DND-41 (cell line): ENCODE measurements around the gene TOMT.
A peak's percentile ranks its signal among the peaks of the same experiment; 100 is the strongest.

Experiments used
- ATAC-seq: fragments of 200-7000 bp; cut with Tn5 transposase; 3 replicates; pipeline ENCODE4 v1.9.1; 2021; ENCODE audit warnings: low read depth; ENCODE audit not compliant: insufficient read depth
- DNase-seq: peaks from one replicate; pipeline ENCODE4 v3.0.0-alpha.2; 2020
- H2AFZ ChIP-seq: 2 replicates; pipeline ENCODE4 v1.6.0; 2012; ENCODE audit warnings: low read depth, low read length
- H3K27ac ChIP-seq: 2 replicates; pipeline ENCODE4 v1.5.1; 2012; ENCODE audit warnings: low read length, inconsistent platforms
- H3K27me3 ChIP-seq: fragments of 200-600 bp; sonication (generic); 2 replicates; pipeline ENCODE4 v1.6.0; 2012; ENCODE audit warnings: low read length, mild to moderate bottlenecking, inconsistent platforms; ENCODE audit not compliant: insufficient read depth, poor library complexity
- H3K36me3 ChIP-seq: 2 replicates; pipeline ENCODE4 v1.5.1; 2012; ENCODE audit warnings: low read length, inconsistent platforms; ENCODE audit not compliant: insufficient read depth
- H3K4me1 ChIP-seq: 2 replicates; pipeline ENCODE4 v1.5.1; 2012; ENCODE audit warnings: mild to moderate bottlenecking, low read length; ENCODE audit not compliant: insufficient read depth
- H3K4me2 ChIP-seq: 2 replicates; pipeline ENCODE4 v1.6.0; 2012; ENCODE audit warnings: mild to moderate bottlenecking, moderate library complexity, low read length, inconsistent platforms; ENCODE audit not compliant: insufficient read depth
- H3K4me3 ChIP-seq, 2 experiments: fragments of 200-600 bp in 1 of 2; shearing (Covaris generic) in 1 of 2; 2 replicates each; pipeline ENCODE4 v1.5.1; 2012 to 2016; ENCODE audit warnings: inconsistent platforms in 2 of 2, low read length in 2 of 2, mild to moderate bottlenecking in 2 of 2, low read depth in 1 of 2, moderate library complexity in 1 of 2
- H3K79me2 ChIP-seq: 2 replicates; pipeline ENCODE4 v1.6.0; 2012; ENCODE audit warnings: low read length, inconsistent platforms; ENCODE audit not compliant: insufficient read depth
- H3K9ac ChIP-seq: 2 replicates; pipeline ENCODE4 v1.6.0; 2012; ENCODE audit warnings: low read depth, mild to moderate bottlenecking, inconsistent platforms, low read length, moderate library complexity
- H3K9me3 ChIP-seq: 2 replicates; pipeline ENCODE4 v1.5.1; 2012; ENCODE audit warnings: low read length, moderate library complexity, mild to moderate bottlenecking, inconsistent platforms; ENCODE audit not compliant: insufficient read depth, severe bottlenecking
- H4K20me1 ChIP-seq: 2 replicates; pipeline ENCODE4 v1.6.0; 2012; ENCODE audit warnings: low read length; ENCODE audit not compliant: insufficient read depth
- EZH2 ChIP-seq: IDR thresholded peaks from 3 replicates; pipeline ENCODE4 v1.6.1; 2012; ENCODE audit warnings: borderline replicate concordance, low read depth, mild to moderate bottlenecking, moderate library complexity, low read length, inconsistent platforms; ENCODE audit not compliant: severe bottlenecking
- TF ChIP-seq, protein P1 (sequence below): IDR thresholded peaks from 2 replicates; pipeline ENCODE4 v1.5.1; 2012; ENCODE audit warnings: borderline replicate concordance, low read length, moderate library complexity, mild to moderate bottlenecking; ENCODE audit not compliant: poor library complexity, severe bottlenecking; ENCODE audit errors: extremely low read depth

The TOMT gene

DNA sequence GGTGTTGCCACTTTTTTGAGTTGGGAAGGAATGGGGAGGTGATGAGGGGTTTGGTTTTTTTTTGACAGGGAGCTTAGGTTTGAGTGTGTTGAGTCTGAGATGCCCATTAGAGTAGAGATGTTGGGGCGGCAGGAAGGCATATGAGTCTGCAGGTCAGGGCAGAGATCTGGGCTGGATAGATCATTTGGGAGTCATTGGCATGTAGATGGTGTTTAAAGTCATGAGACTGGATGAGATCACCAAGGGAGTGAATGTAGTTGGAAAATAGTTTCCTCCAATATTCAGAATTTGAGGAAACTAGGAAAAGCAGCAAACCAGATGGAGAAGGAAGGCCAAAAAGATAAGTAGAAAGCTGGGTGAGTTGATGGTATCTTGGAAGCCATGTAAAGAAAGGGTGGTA is 8.8 kb downstream of the TOMT start:
- Histone ChIP-seq H3K27ac (no peak overlapping the region), H3K4me2 (no peak overlapping the region), H3K79me2 (peaks cover 9% of the 10 kb centered on the region), H3K4me1 (peaks cover 24% of the 10 kb centered on the region), H2AFZ (no peak overlapping the region), H3K36me3 (peaks cover 11% of the 10 kb centered on the region), H3K9ac (no peak overlapping the region), H3K27me3 (no peaks in the 10 kb centered on the region), H4K20me1 (no peaks in the 10 kb centered on the region), H3K4me3 (no peak overlapping the region), H3K9me3 (no peaks in the 10 kb centered on the region)
- no peak for TF ChIP-seq EZH2
- TF ChIP-seq, protein P1, sequence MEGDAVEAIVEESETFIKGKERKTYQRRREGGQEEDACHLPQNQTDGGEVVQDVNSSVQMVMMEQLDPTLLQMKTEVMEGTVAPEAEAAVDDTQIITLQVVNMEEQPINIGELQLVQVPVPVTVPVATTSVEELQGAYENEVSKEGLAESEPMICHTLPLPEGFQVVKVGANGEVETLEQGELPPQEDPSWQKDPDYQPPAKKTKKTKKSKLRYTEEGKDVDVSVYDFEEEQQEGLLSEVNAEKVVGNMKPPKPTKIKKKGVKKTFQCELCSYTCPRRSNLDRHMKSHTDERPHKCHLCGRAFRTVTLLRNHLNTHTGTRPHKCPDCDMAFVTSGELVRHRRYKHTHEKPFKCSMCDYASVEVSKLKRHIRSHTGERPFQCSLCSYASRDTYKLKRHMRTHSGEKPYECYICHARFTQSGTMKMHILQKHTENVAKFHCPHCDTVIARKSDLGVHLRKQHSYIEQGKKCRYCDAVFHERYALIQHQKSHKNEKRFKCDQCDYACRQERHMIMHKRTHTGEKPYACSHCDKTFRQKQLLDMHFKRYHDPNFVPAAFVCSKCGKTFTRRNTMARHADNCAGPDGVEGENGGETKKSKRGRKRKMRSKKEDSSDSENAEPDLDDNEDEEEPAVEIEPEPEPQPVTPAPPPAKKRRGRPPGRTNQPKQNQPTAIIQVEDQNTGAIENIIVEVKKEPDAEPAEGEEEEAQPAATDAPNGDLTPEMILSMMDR = no peak
- ATAC-seq = no peak
- DNase-seq = no peak

DNA sequence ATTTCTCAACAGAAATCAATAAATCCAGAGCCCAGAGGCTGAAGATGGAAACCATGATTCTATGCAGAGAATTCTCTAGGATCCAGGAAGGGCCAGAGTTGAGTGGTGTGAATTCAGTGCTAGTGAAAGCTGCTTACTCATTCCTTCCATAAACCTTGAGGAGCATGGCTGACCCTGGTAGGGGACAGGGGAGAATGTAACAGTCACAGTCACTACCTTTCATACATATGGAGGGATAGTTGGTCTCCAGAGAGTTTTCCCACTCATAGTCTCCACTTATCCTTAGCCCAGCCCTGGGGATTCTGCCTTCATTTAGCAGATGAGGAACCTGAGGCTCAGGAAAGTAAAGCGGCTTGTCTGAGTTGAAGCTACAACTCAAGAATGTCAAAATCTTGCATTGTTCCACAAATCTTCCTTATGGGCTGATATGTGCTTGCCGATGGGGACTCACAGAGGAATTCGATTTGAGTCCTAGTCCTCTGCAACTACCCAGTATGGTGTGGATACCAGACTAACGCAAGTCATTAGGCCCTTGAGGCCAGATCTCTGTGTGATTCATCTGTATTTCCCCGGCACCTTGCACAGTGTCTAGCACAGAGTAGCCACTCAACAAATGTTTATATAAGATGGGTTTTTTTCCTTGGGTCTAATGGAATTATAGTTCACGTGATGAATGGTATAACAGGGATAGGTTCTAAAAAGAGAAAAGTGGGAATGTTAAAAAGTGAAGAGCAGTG is 10.5 kb downstream of the TOMT start:
- no peak overlapping the region for H3K9ac ChIP-seq
- ATAC-seq (no peak), DNase-seq (no peak)
- H3K27ac ChIP-seq = no peak overlapping the region
- peaks cover 8% of the 10 kb centered on the region for H3K79me2 ChIP-seq
- no peaks in the 10 kb centered on the region for H3K36me3 ChIP-seq
- no peaks in the 10 kb centered on the region for H3K9me3 ChIP-seq
- 0 out of 2 replicates have a peak overlapping the region, but pooled peaks have one; percentile 8 for H2AFZ ChIP-seq
- H3K27me3 ChIP-seq = no peaks in the 10 kb centered on the region
- no peak for TF ChIP-seq EZH2
- TF ChIP-seq, protein P1 = no peak
- H4K20me1 ChIP-seq = no peaks in the 10 kb centered on the region
- H3K4me1 ChIP-seq = peaks cover 16% of the 10 kb centered on the region
- no peak overlapping the region for H3K4me2 ChIP-seq
- no peak overlapping the region for H3K4me3 ChIP-seq

DNA sequence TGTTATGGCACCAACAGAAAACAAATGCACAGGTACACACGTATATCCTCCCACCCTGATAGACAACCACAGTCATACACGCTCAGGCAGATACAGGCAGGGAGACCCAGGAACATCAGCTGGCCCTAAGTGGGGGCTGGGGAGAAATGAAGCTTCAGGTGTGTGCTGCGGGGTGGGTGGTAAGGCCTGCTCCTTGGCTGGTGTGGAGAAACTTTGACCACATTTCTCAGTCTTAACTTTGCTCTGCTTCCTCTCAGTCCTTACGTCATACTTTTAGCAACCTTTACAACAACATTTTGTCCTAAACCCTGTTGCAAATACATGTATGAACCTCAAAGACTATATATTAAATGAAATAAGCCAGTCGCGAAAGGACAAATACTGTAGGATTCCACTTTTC is 13.5 kb downstream of the TOMT start:
- H2AFZ ChIP-seq = no peak overlapping the region
- ATAC-seq = no peak
- no peaks in the 10 kb centered on the region for H3K36me3 ChIP-seq
- no peak overlapping the region for H3K9ac ChIP-seq
- H4K20me1 ChIP-seq = no peaks in the 10 kb centered on the region
- H3K4me3 ChIP-seq = no peak overlapping the region
- no peaks in the 10 kb centered on the region for H3K27me3 ChIP-seq
- H3K27ac ChIP-seq = no peak overlapping the region
- TF ChIP-seq EZH2 = no peak
- peaks cover 3% of the 10 kb centered on the region for H3K9me3 ChIP-seq
- no peaks in the 10 kb centered on the region for H3K4me1 ChIP-seq
- DNase-seq = no peak
- H3K79me2 ChIP-seq = no peaks in the 10 kb centered on the region
- H3K4me2 ChIP-seq = no peak overlapping the region

DNA sequence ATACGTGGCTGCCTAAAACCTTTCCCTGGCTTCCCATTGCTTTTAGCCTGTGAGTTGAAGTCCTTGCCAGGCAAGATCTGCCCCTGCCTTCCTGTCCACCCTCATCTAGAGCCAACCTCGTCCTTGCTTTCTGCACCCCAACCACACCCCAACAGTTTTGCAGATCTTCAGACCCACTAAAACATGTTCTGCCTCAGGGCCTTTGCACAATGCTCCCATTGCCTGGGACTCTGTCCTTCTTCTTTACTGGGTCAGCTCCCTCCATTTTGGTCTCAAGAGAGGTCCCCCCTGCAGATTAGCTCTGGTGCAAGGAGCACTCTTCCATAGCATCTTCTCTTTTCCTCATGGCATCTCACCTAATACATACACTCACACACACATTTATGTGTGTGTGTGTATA is 15.2 kb downstream of the TOMT start:
- no peaks in the 10 kb centered on the region for H3K4me1 ChIP-seq
- ATAC-seq = no peak
- no peak overlapping the region for H3K27ac ChIP-seq
- no peaks in the 10 kb centered on the region for H4K20me1 ChIP-seq
- H2AFZ ChIP-seq = no peak overlapping the region
- no peak for DNase-seq
- H3K79me2 ChIP-seq = no peaks in the 10 kb centered on the region
- no peaks in the 10 kb centered on the region for H3K36me3 ChIP-seq
- H3K4me3 ChIP-seq = no peak overlapping the region
- H3K27me3 ChIP-seq = no peaks in the 10 kb centered on the region
- H3K4me2 ChIP-seq = no peak overlapping the region
- no peak for TF ChIP-seq EZH2
- TF ChIP-seq, protein P1 = no peak
- no peak overlapping the region for H3K9ac ChIP-seq
- peaks cover 11% of the 10 kb centered on the region for H3K9me3 ChIP-seq
